GM18909 (cell line): ENCODE data around the gene CABP7.

Experiments
- ATAC-seq: cut with Tn5 transposase; IDR thresholded peaks from one replicate; pipeline ENCODE4 v1.9.1; 2021; ENCODE audit warnings: mild to moderate bottlenecking; ENCODE audit not compliant: unreplicated experiment, poor library complexity

Gene CABP7

GRCh38 chr22:29719899-29720645, at the start of gene CABP7:
Gene CABP7, plus strand, starts transcription at chr22:29720003. Its CDS starts 422 bp downstream, at chr22:29720425.
- ATAC-seq: no peak

- no peak for ATAC-seq
Observed at GRCh38 chr22:29670626-29671025, 49.2 kb upstream of the CABP7 start.

GRCh38 chr22:29673361-29674066, 46.3 kb upstream of the CABP7 start:
- no peak for ATAC-seq

- ATAC-seq: no peak
Observed at GRCh38 chr22:29674121-29674520, 45.7 kb upstream of the CABP7 start.

GRCh38 chr22:29679316-29679715, 40.5 kb upstream of the CABP7 start:
- no peak for ATAC-seq

- no peak for ATAC-seq
Observed at GRCh38 chr22:29683536-29683935, 36.3 kb upstream of the CABP7 start.

- no peak for ATAC-seq
Observed at GRCh38 chr22:29684244-29684643, 35.6 kb upstream of the CABP7 start.

- ATAC-seq: no peak
Observed at GRCh38 chr22:29689206-29689879, 30.5 kb upstream of the CABP7 start.

- ATAC-seq: no peak
Observed at GRCh38 chr22:29689880-29690213, 30.0 kb upstream of the CABP7 start.

GRCh38 chr22:29690476-29690875, 29.3 kb upstream of the CABP7 start:
- ATAC-seq: no peak

GRCh38 chr22:29691636-29692326, 28.0 kb upstream of the CABP7 start:
- no peak for ATAC-seq

- no peak for ATAC-seq
Observed at GRCh38 chr22:29692327-29692640, 27.5 kb upstream of the CABP7 start.

- ATAC-seq: no peak
Observed at GRCh38 chr22:29693161-29693560, 26.6 kb upstream of the CABP7 start.

- no peak for ATAC-seq
Observed at GRCh38 chr22:29693671-29694070, 26.1 kb upstream of the CABP7 start.

- ATAC-seq: no peak
Observed at GRCh38 chr22:29695129-29695926, 24.5 kb upstream of the CABP7 start.

GRCh38 chr22:29697853-29698598, 21.8 kb upstream of the CABP7 start:
- no peak for ATAC-seq

GRCh38 chr22:29700206-29700899, 19.4 kb upstream of the CABP7 start:
- ATAC-seq: no peak

- ATAC-seq: no peak
Observed at GRCh38 chr22:29700900-29701154, 19.0 kb upstream of the CABP7 start.
